ENCODE data around the gene ATAD3C. TPM values are rescaled to one million over a fixed set of nuclear protein-coding genes. Genes with fewer than 3 reads are reported as not detected.
A peak's percentile ranks its signal among the peaks of the same experiment; 100 is the strongest.
"Not testable (repeated sequence)": the region's sequence is repeated elsewhere in the genome, so short reads cannot be mapped to it uniquely, and the experiment has no call there.

ATAD3C gene
- total RNA-seq, 2 experiments from 2014 or later = 1.3 to 1.5 TPM

DNA sequence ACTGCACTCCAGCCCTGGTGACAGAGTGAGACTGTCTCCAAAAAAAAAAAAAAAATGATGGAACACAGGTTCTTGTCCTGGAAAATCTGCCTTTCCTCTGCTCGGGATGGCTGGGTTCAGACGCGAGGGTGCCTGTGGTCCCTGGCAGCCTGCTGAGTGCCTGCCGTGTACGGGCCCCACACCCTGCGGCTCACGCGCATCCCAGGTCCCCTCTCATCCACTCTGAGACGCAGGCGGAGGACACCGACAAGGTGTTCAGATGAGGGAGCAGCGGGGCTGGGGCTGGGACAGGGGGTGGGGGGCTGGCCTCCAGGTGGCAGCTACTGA lies 24.1 kb upstream of the ATAD3C start:
- H3K27me3 Mint-ChIP-seq = peaks cover 57% of the 10 kb centered on the region
- no peaks in the 10 kb centered on the region for H3K9me3 Mint-ChIP-seq
- peaks cover 7% of the 10 kb centered on the region for H3K4me1 Mint-ChIP-seq
- no peak overlapping the region for H3K4me3 Mint-ChIP-seq
- no peak for DNase-seq
- no peak overlapping the region for H3K27ac Mint-ChIP-seq
- H3K36me3 Mint-ChIP-seq = no peaks in the 10 kb centered on the region

DNA sequence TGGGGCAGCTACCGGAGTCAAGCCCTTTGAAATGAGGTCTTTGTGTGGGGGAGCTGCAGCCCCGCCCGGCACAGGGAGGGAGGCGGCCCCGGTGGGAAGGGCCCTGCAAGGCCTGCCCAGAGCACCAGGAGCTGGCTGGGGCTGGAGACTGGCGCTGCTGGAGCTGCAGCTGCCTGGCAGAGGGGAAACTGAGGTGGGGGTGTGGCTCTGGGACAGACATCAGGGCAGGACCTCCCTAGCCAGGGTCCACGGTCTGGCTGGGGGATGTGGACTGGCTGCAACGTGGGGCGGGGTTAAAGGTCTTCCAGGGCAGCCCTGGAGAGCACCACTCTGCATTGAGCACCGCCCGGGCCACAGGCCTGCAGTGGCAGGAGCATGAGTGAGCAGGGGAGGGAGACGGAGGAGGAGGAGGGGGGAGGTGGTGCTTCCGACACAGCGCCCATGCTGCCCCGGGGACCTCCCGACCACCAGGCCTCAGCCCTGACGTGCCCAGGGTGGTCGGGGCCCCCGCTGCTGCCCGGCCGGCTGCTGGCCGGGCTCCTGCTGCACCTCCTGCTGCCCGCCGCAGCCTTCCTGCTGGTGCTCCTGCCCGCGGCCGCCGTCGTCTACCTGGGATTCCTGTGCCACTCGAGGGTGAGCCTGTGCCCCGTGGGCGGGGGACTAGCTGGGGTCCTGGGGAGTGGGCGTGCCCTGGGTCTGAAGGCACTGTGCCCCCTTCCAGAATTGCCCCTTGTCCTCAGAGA lies 23.6 kb upstream of the ATAD3C start:
- no peak overlapping the region for H3K27ac Mint-ChIP-seq
- no peak for DNase-seq

DNA sequence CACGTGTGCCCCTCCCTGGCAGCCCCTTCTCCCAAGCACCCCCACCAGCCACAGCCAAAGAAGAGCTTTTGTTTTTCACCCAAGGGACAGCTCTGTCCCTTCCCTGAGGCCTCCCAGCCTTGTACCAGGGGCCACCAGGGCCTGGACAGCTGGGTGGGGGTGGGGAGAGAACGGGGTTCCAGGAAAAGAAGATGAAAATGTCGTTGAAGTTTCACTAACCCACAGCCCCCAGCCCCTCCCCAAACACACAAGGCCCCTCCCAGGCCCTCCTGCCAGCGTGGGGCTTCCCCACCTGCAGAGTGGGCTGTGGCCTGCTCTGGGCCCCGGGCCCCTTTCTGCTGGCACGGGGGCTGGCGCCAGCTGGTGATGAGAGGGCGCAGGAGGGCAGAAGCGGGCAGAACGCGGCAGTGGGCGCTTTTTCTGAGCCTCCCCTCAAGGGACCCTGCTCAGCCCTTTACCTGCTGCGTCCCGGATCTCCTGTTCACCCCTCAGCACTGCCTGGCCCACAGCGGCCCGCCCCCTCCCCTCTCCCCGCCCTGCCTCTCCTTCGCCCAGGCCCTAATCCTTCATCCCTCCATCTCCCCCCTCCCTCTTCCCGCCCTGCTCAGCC lies 22.9 kb upstream of the ATAD3C start:
- Mint-ChIP-seq H3K4me3 (no peak overlapping the region), H3K27me3 (peaks cover 59% of the 10 kb centered on the region), H3K36me3 (no peaks in the 10 kb centered on the region), H3K27ac (no peak overlapping the region), H3K9me3 (no peaks in the 10 kb centered on the region), H3K4me1 (peaks cover 7% of the 10 kb centered on the region)
- no peak for DNase-seq

More for the DNA sequence above, 23.6 kb upstream of the ATAD3C start:
- peaks cover 7% of the 10 kb centered on the region for H3K4me1 Mint-ChIP-seq
- H3K9me3 Mint-ChIP-seq = no peaks in the 10 kb centered on the region
- peaks cover 57% of the 10 kb centered on the region for H3K27me3 Mint-ChIP-seq
- H3K4me3 Mint-ChIP-seq = no peak overlapping the region
- no peaks in the 10 kb centered on the region for H3K36me3 Mint-ChIP-seq

- Mint-ChIP-seq H3K4me1 (peaks cover 7% of the 10 kb centered on the region), H3K4me3 (no peak overlapping the region), H3K36me3 (no peaks in the 10 kb centered on the region), H3K27me3 (peaks cover 61% of the 10 kb centered on the region), H3K27ac (no peak overlapping the region), H3K9me3 (no peaks in the 10 kb centered on the region)
- DNase-seq = no peak
These were observed 22.2 kb upstream of the ATAD3C start for GRCh38 chr1:1427106-1427819.

DNA sequence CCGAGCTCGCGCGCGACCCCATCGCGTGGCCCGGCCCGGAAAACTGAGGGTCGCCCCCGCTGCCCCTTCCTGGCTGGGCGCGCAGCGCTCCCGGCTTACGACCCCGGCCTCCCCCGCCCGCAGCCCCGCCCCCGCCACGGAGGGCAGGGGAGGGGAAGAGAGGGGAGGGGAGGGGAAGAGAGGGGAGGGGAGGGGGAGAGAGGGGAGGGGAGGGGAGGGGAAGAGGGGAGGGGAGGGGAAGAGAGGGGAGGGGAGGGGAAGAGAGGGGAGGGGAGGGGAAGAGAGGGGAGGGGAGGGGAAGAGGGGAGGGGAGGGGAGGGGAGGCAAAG lies 21.7 kb upstream of the ATAD3C start:
- peaks cover 59% of the 10 kb centered on the region for H3K27me3 Mint-ChIP-seq
- no peaks in the 10 kb centered on the region for H3K36me3 Mint-ChIP-seq
- no peak overlapping the region for H3K27ac Mint-ChIP-seq
- no peaks in the 10 kb centered on the region for H3K9me3 Mint-ChIP-seq
- H3K4me1 Mint-ChIP-seq = peaks cover 4% of the 10 kb centered on the region
- no peak for DNase-seq
- H3K4me3 Mint-ChIP-seq = no peak overlapping the region

DNA sequence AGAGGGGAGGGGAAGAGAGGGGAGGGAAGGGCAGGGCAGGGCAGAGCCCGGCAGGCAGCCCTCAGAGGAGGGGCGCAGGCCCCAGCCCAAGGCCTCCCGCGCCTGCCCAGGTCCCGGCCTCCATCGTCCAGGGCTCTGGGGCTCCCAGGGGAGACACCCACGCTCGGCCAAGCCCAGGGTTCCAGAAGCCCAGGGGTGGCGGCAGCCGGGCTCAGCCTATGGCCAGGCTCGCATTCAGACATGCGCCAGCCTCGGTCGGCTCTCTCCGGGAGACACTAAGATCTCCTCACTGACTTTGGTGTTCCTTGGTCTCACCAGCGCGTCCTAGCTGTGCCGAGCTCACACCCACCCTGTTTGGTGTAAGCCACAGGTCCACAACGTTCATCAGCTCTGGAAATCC lies 21.3 kb upstream of the ATAD3C start:
- DNase-seq = no peak
- Mint-ChIP-seq H3K36me3 (no peaks in the 10 kb centered on the region), H3K27ac (no peak overlapping the region), H3K27me3 (peaks cover 55% of the 10 kb centered on the region), H3K9me3 (no peaks in the 10 kb centered on the region), H3K4me1 (peaks cover under 1% of the 10 kb centered on the region), H3K4me3 (no peak overlapping the region)

GRCh38 chr1:1428967-1429366 lies 20.5 kb upstream of the ATAD3C start:
- DNase-seq, H3K9me3 Mint-ChIP-seq, H3K4me1 Mint-ChIP-seq, H3K36me3 Mint-ChIP-seq, H3K27ac Mint-ChIP-seq, H3K4me3 Mint-ChIP-seq: not testable (repeated sequence)
- peaks cover 54% of the 10 kb centered on the region for H3K27me3 Mint-ChIP-seq

- no peak for DNase-seq
- peaks cover 3% of the 10 kb centered on the region for H3K4me1 Mint-ChIP-seq
- no peaks in the 10 kb centered on the region for H3K9me3 Mint-ChIP-seq
- no peak overlapping the region for H3K27ac Mint-ChIP-seq
- no peak overlapping the region for H3K4me3 Mint-ChIP-seq
- no peaks in the 10 kb centered on the region for H3K36me3 Mint-ChIP-seq
- H3K27me3 Mint-ChIP-seq = peaks cover 51% of the 10 kb centered on the region
These were observed 19.8 kb upstream of the ATAD3C start for GRCh38 chr1:1429671-1430073.

DNA sequence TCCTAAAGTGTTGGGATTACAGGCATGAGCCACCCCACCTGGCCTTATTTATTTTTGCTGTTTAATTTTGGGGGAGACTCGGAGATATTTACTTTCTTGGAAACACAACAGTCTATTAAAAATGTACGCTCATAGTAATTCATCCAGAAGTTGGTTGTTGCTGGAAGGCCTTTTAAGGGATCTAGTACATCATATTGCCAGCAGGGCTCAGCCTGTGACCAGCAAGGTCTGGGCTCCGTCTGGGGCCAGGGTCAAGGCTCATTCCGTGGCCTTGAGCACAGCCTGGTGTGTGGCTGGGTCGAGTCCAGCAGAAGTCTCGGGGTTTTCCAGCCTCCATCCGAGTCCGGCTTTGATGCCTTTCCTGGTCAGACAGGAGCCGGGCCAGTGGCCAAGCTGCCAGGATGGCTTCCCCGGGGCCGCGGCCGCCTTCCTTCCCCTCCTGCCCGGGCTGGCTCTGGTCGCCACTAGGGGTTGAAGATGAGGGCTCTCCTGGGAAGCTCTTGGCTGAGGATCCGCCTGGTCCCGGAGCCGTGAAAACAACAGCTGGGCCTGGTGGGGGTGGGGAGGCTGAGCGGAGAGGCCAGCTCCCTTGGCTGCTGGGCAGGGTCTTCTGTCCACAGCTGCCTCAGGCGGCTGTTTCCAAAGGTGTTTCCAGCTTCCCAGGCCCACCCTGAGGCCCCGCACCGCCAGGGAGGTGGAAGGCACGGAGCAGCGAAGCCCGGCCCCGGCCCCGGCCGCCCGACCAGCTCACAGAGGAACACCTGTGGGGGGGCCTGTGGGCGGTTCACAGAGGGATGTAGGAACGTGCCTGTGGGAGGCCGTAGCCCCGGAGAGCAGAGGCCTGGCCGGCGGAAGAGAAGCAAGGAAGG lies 19.1 kb upstream of the ATAD3C start:
- Mint-ChIP-seq H3K36me3 (no peaks in the 10 kb centered on the region), H3K4me1 (peaks cover 6% of the 10 kb centered on the region), H3K27me3 (peaks cover 51% of the 10 kb centered on the region), H3K27ac (no peak overlapping the region), H3K4me3 (no peak overlapping the region), H3K9me3 (no peaks in the 10 kb centered on the region)
- DNase-seq = no peak

GRCh38 chr1:1430992-1431844 lies 18.3 kb upstream of the ATAD3C start:
- Mint-ChIP-seq H3K36me3 (no peaks in the 10 kb centered on the region), H3K4me1 (peaks cover 6% of the 10 kb centered on the region), H3K4me3 (no peak overlapping the region), H3K27me3 (peaks cover 47% of the 10 kb centered on the region), H3K9me3 (no peaks in the 10 kb centered on the region), H3K27ac (no peak overlapping the region)
- DNase-seq = no peak

DNA sequence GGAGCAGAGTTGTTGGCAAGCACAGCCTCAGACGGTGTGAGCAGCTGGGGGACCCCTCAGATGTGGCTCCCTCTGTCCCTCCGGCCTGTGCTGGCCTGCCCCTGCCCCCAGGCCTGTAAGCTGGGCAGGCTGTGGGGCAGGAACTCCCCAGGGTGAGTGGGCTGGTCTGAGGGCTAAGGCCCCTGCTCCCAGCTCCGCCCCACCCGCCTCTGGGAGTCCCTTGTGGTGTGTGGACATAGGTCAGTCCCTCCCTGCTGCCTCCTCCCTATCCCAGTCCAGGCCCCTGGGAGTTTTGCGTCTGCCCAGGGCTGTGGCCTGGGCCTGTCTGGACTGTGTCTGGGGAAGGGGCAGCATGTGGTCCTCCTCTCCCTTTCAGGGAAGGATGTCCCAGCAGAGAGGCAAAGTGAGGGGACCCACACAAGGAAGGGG lies 17.6 kb upstream of the ATAD3C start:
- DNase-seq = no peak
- Mint-ChIP-seq H3K4me1 (peaks cover 6% of the 10 kb centered on the region), H3K36me3 (no peaks in the 10 kb centered on the region), H3K27me3 (peaks cover 47% of the 10 kb centered on the region), H3K9me3 (no peaks in the 10 kb centered on the region), H3K27ac (no peak overlapping the region), H3K4me3 (no peak overlapping the region)

DNA sequence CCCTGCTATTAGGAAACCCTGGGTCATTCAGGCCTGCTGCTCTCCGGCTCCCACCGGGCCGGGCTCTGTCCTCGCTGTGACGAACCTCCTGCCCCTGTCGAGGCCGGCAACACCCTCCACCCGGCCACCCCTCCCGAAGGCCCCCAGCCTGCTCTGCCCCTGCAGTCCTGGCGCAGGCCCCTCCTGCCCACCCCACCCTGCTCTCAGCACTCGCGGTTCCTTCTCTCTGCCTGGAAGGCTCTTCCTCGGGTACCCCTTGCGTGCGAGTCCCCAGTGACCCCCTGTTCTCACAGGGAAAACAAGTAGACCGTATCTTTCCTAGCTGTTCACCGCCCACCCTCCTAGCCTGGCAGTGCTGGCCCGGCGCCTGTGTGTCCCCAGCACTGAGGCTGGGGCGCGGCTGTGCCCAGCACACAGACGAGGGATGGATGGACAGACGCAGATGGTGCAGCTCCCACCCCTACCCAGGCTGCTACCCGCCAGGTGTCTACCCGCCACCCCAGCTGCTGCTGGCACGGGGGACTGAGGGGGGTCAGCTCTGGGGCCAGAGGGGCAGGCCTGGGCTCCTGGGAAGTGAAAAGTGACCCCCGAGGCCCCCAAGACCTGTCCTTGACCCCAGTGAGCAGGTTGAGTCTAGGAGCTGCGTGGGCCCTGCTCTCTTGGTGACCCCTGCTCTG lies 17.1 kb upstream of the ATAD3C start:
- Mint-ChIP-seq H3K4me3 (no peak overlapping the region), H3K27me3 (peaks cover 44% of the 10 kb centered on the region), H3K4me1 (peaks cover 6% of the 10 kb centered on the region), H3K36me3 (no peaks in the 10 kb centered on the region), H3K27ac (no peak overlapping the region), H3K9me3 (no peaks in the 10 kb centered on the region)
- no peak for DNase-seq

DNA sequence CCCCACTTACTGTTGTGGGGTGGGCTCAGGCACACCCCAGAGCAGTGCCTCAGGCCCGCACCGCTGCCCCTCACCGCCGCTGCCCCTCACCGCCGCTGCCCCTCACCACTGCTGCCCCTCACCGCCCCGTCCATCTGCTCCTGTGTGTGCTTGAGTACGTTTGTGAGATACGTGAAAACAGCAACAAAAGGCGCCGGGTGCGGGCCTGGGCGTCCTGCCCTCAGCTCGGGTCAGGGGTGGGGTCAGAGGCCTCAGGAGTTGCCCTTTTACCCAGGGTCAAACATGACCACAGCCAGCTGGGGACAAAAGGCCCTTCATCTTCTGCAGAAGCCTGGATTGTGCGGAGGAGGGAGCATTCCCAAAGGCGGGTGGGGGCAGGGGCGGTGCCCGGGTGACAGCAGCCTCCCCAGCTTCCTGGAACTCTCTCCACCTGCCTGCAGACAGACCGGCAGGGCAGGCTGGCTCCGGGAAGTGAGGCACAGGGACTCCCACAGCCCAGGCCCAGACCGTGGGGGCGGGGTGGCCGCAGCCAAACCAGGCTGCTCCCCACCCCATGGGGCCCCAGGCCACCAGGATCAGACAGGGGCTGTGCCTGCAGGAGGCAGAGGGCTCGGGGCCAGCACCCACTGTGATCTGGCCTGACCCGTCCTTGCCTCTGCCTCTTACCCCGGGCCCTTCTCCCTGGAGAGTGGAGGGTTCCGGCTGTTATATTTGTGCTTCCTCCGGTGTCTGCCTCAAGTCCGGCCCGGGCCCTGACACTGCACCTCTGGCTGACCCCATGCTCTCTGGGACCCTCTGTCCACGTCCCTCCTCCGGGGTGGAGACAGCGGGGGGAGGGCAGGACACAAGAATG lies 16.3 kb upstream of the ATAD3C start:
- H3K27ac Mint-ChIP-seq = peak overlapping the region; percentile 45
- no peak overlapping the region for H3K4me3 Mint-ChIP-seq
- DNase-seq = no peak
- peaks cover 43% of the 10 kb centered on the region for H3K27me3 Mint-ChIP-seq
- H3K9me3 Mint-ChIP-seq = no peaks in the 10 kb centered on the region
- no peaks in the 10 kb centered on the region for H3K36me3 Mint-ChIP-seq
- H3K4me1 Mint-ChIP-seq = peaks cover 6% of the 10 kb centered on the region
